IPS-15b (cell line): ENCODE data around the gene ST3GAL5.

Source experiments
- H3K27me3 ChIP-seq: one replicate; pipeline ENCODE4 v1.6.1; 2013; ENCODE audit warnings: low read length; ENCODE audit not compliant: control insufficient read depth, insufficient read depth
- H3K36me3 ChIP-seq: one replicate; pipeline ENCODE4 v1.6.1; 2013; ENCODE audit warnings: low read length; ENCODE audit not compliant: control insufficient read depth, insufficient read depth
- H3K4me1 ChIP-seq: one replicate; pipeline ENCODE4 v1.6.1; 2013; ENCODE audit warnings: mild to moderate bottlenecking, low read length; ENCODE audit not compliant: control insufficient read depth, insufficient read depth
- H3K4me3 ChIP-seq: one replicate; pipeline ENCODE4 v1.5.1; 2013; ENCODE audit warnings: low read depth, low read length
- H3K9ac ChIP-seq: one replicate; pipeline ENCODE4 v1.6.1; 2013; ENCODE audit warnings: low read depth, mild to moderate bottlenecking, low read length
- H3K9me3 ChIP-seq: one replicate; pipeline ENCODE4 v1.6.1; 2013; ENCODE audit warnings: mild to moderate bottlenecking, low read length; ENCODE audit not compliant: control insufficient read depth, insufficient read depth

The ST3GAL5 gene

GRCh38 chr2:85803704-85804425 lies 84.9 kb downstream of the ST3GAL5 start:
- H3K36me3 ChIP-seq, result no peaks in the 10 kb centered on the region
- no peaks in the 10 kb centered on the region for H3K27me3 ChIP-seq
- no peaks in the 10 kb centered on the region for H3K4me1 ChIP-seq
- no peaks in the 10 kb centered on the region for H3K9me3 ChIP-seq
- no peak overlapping the region for H3K9ac ChIP-seq
- H3K4me3 ChIP-seq, result no peak overlapping the region

GRCh38 chr2:85802354-85803103 lies 86.3 kb downstream of the ST3GAL5 start:
- H3K4me1 ChIP-seq, result no peaks in the 10 kb centered on the region
- H3K27me3 ChIP-seq, result no peaks in the 10 kb centered on the region
- no peaks in the 10 kb centered on the region for H3K36me3 ChIP-seq
- H3K9ac ChIP-seq, result no peak overlapping the region
- no peaks in the 10 kb centered on the region for H3K9me3 ChIP-seq
- no peak overlapping the region for H3K4me3 ChIP-seq

GRCh38 chr2:85801871-85802270 lies 86.9 kb downstream of the ST3GAL5 start:
- Histone ChIP-seq H3K4me1 (no peaks in the 10 kb centered on the region), H3K27me3 (no peaks in the 10 kb centered on the region), H3K36me3 (no peaks in the 10 kb centered on the region), H3K9ac (no peak overlapping the region), H3K4me3 (no peak overlapping the region), H3K9me3 (no peaks in the 10 kb centered on the region)

GRCh38 chr2:85800586-85800985 lies 88.2 kb downstream of the ST3GAL5 start:
- H3K4me3 ChIP-seq, result no peak overlapping the region
- no peak overlapping the region for H3K9ac ChIP-seq
- no peaks in the 10 kb centered on the region for H3K4me1 ChIP-seq
- H3K9me3 ChIP-seq, result no peaks in the 10 kb centered on the region
- H3K27me3 ChIP-seq, result no peaks in the 10 kb centered on the region
- no peaks in the 10 kb centered on the region for H3K36me3 ChIP-seq

GRCh38 chr2:85799215-85799956 lies 89.4 kb downstream of the ST3GAL5 start:
- H3K9ac ChIP-seq, result no peak overlapping the region

GRCh38 chr2:85797921-85798320 lies 90.9 kb downstream of the ST3GAL5 start:
- Histone ChIP-seq H3K36me3 (no peaks in the 10 kb centered on the region), H3K4me3 (no peak overlapping the region), H3K9me3 (no peaks in the 10 kb centered on the region), H3K27me3 (no peaks in the 10 kb centered on the region), H3K9ac (no peak overlapping the region), H3K4me1 (no peaks in the 10 kb centered on the region)

More at GRCh38 chr2:85799215-85799956, 89.4 kb downstream of the ST3GAL5 start:
- Histone ChIP-seq H3K36me3 (no peaks in the 10 kb centered on the region), H3K9me3 (no peaks in the 10 kb centered on the region), H3K4me3 (no peak overlapping the region), H3K4me1 (no peaks in the 10 kb centered on the region), H3K27me3 (no peaks in the 10 kb centered on the region)

GRCh38 chr2:85797263-85797660 lies 91.5 kb downstream of the ST3GAL5 start:
- no peaks in the 10 kb centered on the region for H3K4me1 ChIP-seq
- no peaks in the 10 kb centered on the region for H3K27me3 ChIP-seq
- no peaks in the 10 kb centered on the region for H3K36me3 ChIP-seq
- no peaks in the 10 kb centered on the region for H3K9me3 ChIP-seq
- no peak overlapping the region for H3K9ac ChIP-seq
- no peak overlapping the region for H3K4me3 ChIP-seq

GRCh38 chr2:85796341-85797262 lies 92.2 kb downstream of the ST3GAL5 start:
- H3K27me3 ChIP-seq, result no peaks in the 10 kb centered on the region
- no peak overlapping the region for H3K9ac ChIP-seq
- H3K36me3 ChIP-seq, result no peaks in the 10 kb centered on the region
- no peaks in the 10 kb centered on the region for H3K9me3 ChIP-seq
- no peak overlapping the region for H3K4me3 ChIP-seq
- H3K4me1 ChIP-seq, result no peaks in the 10 kb centered on the region

GRCh38 chr2:85796046-85796340 lies 92.8 kb downstream of the ST3GAL5 start:
- no peak overlapping the region for H3K4me3 ChIP-seq
- H3K27me3 ChIP-seq, result no peaks in the 10 kb centered on the region
- no peaks in the 10 kb centered on the region for H3K9me3 ChIP-seq
- no peak overlapping the region for H3K9ac ChIP-seq
- H3K36me3 ChIP-seq, result no peaks in the 10 kb centered on the region
- H3K4me1 ChIP-seq, result no peaks in the 10 kb centered on the region

- Histone ChIP-seq H3K36me3 (no peaks in the 10 kb centered on the region), H3K9me3 (no peaks in the 10 kb centered on the region), H3K9ac (no peak overlapping the region), H3K4me1 (no peaks in the 10 kb centered on the region), H3K27me3 (no peaks in the 10 kb centered on the region), H3K4me3 (no peak overlapping the region)
These were observed 93.3 kb downstream of the ST3GAL5 start for GRCh38 chr2:85795331-85796045.
